NCI-H2196 treated with DMSO at 0.1 percent for 48 hours (cell line): ENCODE results near the gene PDLIM4.
A peak's percentile ranks its signal among the peaks of the same experiment; 100 is the strongest.

Experiments
- DNase-seq: peaks from one replicate; lab custom pipeline; 2025; ENCODE audit not compliant: unreplicated experiment; lab: John Stamatoyannopoulos, UW

Gene PDLIM4

GRCh38 chr5:132257131-132258101 lies at the start of gene PDLIM4:
Gene PDLIM4, plus strand, starts transcription at chr5:132257696. Its CDS starts 39 bp downstream, at chr5:132257735.
- no peak for DNase-seq

- DNase-seq: no peak
These were observed 49.7 kb upstream of the PDLIM4 start for GRCh38 chr5:132207778-132208177.

- no peak for DNase-seq
These were observed 48.4 kb upstream of the PDLIM4 start for GRCh38 chr5:132209131-132209530.

- DNase-seq: no peak
These were observed 47.5 kb upstream of the PDLIM4 start for GRCh38 chr5:132209901-132210545.

GRCh38 chr5:132210944-132211343 lies 46.6 kb upstream of the PDLIM4 start:
- DNase-seq: no peak

- no peak for DNase-seq
These were observed 45.7 kb upstream of the PDLIM4 start for GRCh38 chr5:132211787-132212186.

- no peak for DNase-seq
These were observed 43.8 kb upstream of the PDLIM4 start for GRCh38 chr5:132213666-132214065.

GRCh38 chr5:132214491-132214890 lies 43.0 kb upstream of the PDLIM4 start:
- DNase-seq: no peak

- peak; percentile 72 for DNase-seq
These were observed 42.2 kb upstream of the PDLIM4 start for GRCh38 chr5:132215329-132215728.

- DNase-seq: no peak
These were observed 39.2 kb upstream of the PDLIM4 start for GRCh38 chr5:132218321-132218720.

- DNase-seq: no peak
These were observed 38.1 kb upstream of the PDLIM4 start for GRCh38 chr5:132219289-132219970.

- DNase-seq: no peak
These were observed 37.5 kb upstream of the PDLIM4 start for GRCh38 chr5:132219981-132220380.

GRCh38 chr5:132220491-132220890 lies 37.0 kb upstream of the PDLIM4 start:
- no peak for DNase-seq

- DNase-seq: no peak
These were observed 35.5 kb upstream of the PDLIM4 start for GRCh38 chr5:132221781-132222648.

- no peak for DNase-seq
These were observed 34.9 kb upstream of the PDLIM4 start for GRCh38 chr5:132222649-132223038.

GRCh38 chr5:132223861-132224260 lies 33.6 kb upstream of the PDLIM4 start:
- no peak for DNase-seq

- DNase-seq: peak; percentile 9
These were observed 32.8 kb upstream of the PDLIM4 start for GRCh38 chr5:132224716-132225115.

- DNase-seq: no peak
These were observed 32.1 kb upstream of the PDLIM4 start for GRCh38 chr5:132225165-132226032.

GRCh38 chr5:132226516-132227234 lies 30.8 kb upstream of the PDLIM4 start:
- no peak for DNase-seq
